Natural killer cell (primary cell): ENCODE measurements around the gene AUTS2. TPM values are rescaled to one million over a fixed set of nuclear protein-coding genes. Genes with fewer than 3 reads are reported as not detected.

ENCODE experiments used
- ATAC-seq, 3 donors: fragments of 150-1000 bp in 2 of 3; fragments of 200-7000 bp in 1 of 3; cut with Tn5 transposase; 1 replicate in 1 of 3; 2 replicates in 2 of 3; pipeline ENCODE4 v1.10.0; 2021; ENCODE audit warnings: mild to moderate bottlenecking in 2 of 3, moderate library complexity in 2 of 3
- DNase-seq, 2 donors: peaks; one replicate each; pipeline versions ENCODE4 v3.0.0 to v3.0.0-alpha.2; 2013 to 2021; ENCODE audit warnings: mixed read lengths in 1 of 2
- H3K27ac ChIP-seq: one replicate; pipeline ENCODE4 v1.5.1; 2013; ENCODE audit warnings: mild to moderate bottlenecking, low read length
- H3K27me3 ChIP-seq: one replicate; pipeline ENCODE4 v1.6.1; 2013; ENCODE audit warnings: low read length; ENCODE audit not compliant: control insufficient read depth, insufficient read depth
- H3K36me3 ChIP-seq: one replicate; pipeline ENCODE4 v1.6.1; 2013; ENCODE audit warnings: low read length; ENCODE audit not compliant: control insufficient read depth, insufficient read depth
- H3K4me1 ChIP-seq: one replicate; pipeline ENCODE4 v1.6.1; 2013; ENCODE audit warnings: low read length; ENCODE audit not compliant: control insufficient read depth, insufficient read depth
- H3K4me3 ChIP-seq: one replicate; pipeline ENCODE4 v1.5.1; 2013; ENCODE audit warnings: low read length
- H3K9me3 ChIP-seq: one replicate; pipeline ENCODE4 v1.6.1; 2013; ENCODE audit warnings: low read length; ENCODE audit not compliant: control insufficient read depth, insufficient read depth
- H3K27ac Mint-ChIP-seq, 2 donors: one replicate each; pipeline ENCODE4 v1.8.0; 2022; ENCODE audit warnings: mild to moderate bottlenecking in 2 of 2, mixed read lengths in 2 of 2, moderate library complexity in 1 of 2
- H3K27me3 Mint-ChIP-seq, 2 donors: one replicate each; pipeline ENCODE4 v1.8.0; 2022; ENCODE audit warnings: low read depth in 2 of 2, mixed read lengths in 2 of 2
- H3K36me3 Mint-ChIP-seq: one replicate; pipeline ENCODE4 v1.8.0; 2022; ENCODE audit warnings: mixed read lengths
- H3K4me1 Mint-ChIP-seq, 2 donors: one replicate each; pipeline ENCODE4 v1.8.0; 2022; ENCODE audit warnings: mixed read lengths in 2 of 2
- H3K4me3 Mint-ChIP-seq: one replicate; pipeline ENCODE4 v1.8.0; 2022; ENCODE audit warnings: mild to moderate bottlenecking, moderate library complexity, mixed read lengths
- H3K9me3 Mint-ChIP-seq, 2 donors: one replicate each; pipeline ENCODE4 v1.8.0; 2022; ENCODE audit warnings: mixed read lengths in 2 of 2
- WGBS: methylation state at CpG from one replicate; pipeline ENCODE4 v1.1.7; 2013; ENCODE audit warnings: missing lambda C conversion rate; ENCODE audit not compliant: insufficient coverage; 5-methylcytosine and 5-hydroxymethylcytosine counted together
- intact Hi-C: fragments of 100-400 bp; cut with micrococcal nuclease; formaldehyde crosslinking; loops from one replicate; pipeline ENCODE4 v1.14.2; 2022
- total RNA-seq, 4 donors: library from RNA; stranded (reverse); fragments of 120-200 nt in 1 of 4; gene quantifications; one replicate each; pipeline versions ENCODE4 v1.2.3 to v1.2.4, GENCODE V29; 2013 to 2022
- TF ChIP-seq, protein P1 (sequence below): fragments of 200-600 bp; IDR thresholded peaks from one replicate; pipeline ENCODE4 v1.8.0; 2022; ENCODE audit warnings: antibody characterized with exemption

The AUTS2 gene
- total RNA-seq, 3 donors from 2014 or later (not counting 1 experiment from before 2014, with no cell fraction given) = 147 to 197 (median 155) TPM

DNA sequence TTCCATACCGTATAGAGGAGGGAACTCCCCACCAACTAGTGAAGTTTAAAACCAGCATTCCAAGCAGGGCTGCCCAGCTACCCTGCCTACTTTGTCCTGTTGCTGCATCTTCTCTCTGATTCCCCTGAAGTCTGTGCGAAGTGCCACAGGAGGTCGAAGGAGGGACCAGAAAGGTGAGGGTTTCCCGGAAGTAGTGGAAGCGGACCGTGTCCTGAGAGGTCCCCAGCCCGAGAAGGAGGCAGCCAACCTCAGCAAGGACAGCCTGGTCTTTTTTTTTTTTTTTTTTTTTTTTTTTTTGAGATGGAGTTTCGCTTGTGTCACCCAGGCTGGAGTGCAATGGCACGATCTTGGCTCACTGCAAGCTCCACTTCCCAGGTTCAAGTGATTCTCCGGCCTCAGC, 861.8 kb downstream of the AUTS2 start:
- Mint-ChIP-seq H3K27ac (no peak overlapping the region), H3K4me1 (peaks cover 5 to 11% of the 10 kb centered on the region in 2 donors), H3K36me3 (no peaks in the 10 kb centered on the region), H3K4me3 (no peak overlapping the region), H3K27me3 (no peaks in the 10 kb centered on the region), H3K9me3 (no peaks in the 10 kb centered on the region)
- TF ChIP-seq, protein P1, sequence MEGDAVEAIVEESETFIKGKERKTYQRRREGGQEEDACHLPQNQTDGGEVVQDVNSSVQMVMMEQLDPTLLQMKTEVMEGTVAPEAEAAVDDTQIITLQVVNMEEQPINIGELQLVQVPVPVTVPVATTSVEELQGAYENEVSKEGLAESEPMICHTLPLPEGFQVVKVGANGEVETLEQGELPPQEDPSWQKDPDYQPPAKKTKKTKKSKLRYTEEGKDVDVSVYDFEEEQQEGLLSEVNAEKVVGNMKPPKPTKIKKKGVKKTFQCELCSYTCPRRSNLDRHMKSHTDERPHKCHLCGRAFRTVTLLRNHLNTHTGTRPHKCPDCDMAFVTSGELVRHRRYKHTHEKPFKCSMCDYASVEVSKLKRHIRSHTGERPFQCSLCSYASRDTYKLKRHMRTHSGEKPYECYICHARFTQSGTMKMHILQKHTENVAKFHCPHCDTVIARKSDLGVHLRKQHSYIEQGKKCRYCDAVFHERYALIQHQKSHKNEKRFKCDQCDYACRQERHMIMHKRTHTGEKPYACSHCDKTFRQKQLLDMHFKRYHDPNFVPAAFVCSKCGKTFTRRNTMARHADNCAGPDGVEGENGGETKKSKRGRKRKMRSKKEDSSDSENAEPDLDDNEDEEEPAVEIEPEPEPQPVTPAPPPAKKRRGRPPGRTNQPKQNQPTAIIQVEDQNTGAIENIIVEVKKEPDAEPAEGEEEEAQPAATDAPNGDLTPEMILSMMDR = no peak
- DNase-seq (no peak), ATAC-seq (no peak)
- Histone ChIP-seq H3K4me1 (peaks cover 8% of the 10 kb centered on the region), H3K36me3 (no peaks in the 10 kb centered on the region), H3K27ac (no peak overlapping the region), H3K4me3 (no peak overlapping the region), H3K27me3 (no peaks in the 10 kb centered on the region), H3K9me3 (no peaks in the 10 kb centered on the region)
- intact Hi-C loops = no loop called here
- WGBS = over 99% methylated on average over 10 of the region's 10 CpGs

DNA sequence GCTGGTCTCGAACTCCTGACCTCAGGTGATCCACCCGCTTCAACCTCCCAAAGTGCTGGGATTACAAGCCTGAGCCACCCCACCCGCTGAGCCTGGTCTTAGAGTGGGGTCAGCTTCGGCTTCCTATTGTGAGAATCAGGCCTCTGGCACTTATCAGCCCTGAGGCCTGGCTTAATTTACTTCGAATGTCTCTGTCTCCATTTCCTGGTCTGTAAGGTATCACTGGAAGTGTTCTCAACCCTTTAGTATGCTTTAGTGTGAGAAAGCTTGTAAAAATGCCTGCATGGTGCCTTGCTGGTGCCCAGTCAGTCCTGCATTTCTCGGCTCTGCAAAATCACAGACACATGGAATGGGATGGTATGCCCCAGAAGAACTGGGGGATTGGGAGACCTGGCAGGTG, 862.3 kb downstream of the AUTS2 start:
- no peak overlapping the region for H3K27ac ChIP-seq
- no peaks in the 10 kb centered on the region for H3K9me3 ChIP-seq
- H3K27ac Mint-ChIP-seq = no peak overlapping the region
- peaks cover 8% of the 10 kb centered on the region for H3K4me1 ChIP-seq
- no peaks in the 10 kb centered on the region for H3K27me3 Mint-ChIP-seq
- no peak overlapping the region for H3K4me3 ChIP-seq
- TF ChIP-seq, protein P1 = no peak
- no peak for DNase-seq
- peaks cover 5 to 11% of the 10 kb centered on the region in 2 donors for H3K4me1 Mint-ChIP-seq
- ATAC-seq = no peak
- WGBS = 97% methylated on average over 6 of the region's 6 CpGs
- intact Hi-C loops = no loop called here
- H3K36me3 ChIP-seq = no peaks in the 10 kb centered on the region
- no peaks in the 10 kb centered on the region for H3K36me3 Mint-ChIP-seq
- no peak overlapping the region for H3K4me3 Mint-ChIP-seq
- no peaks in the 10 kb centered on the region for H3K27me3 ChIP-seq
- H3K9me3 Mint-ChIP-seq = no peaks in the 10 kb centered on the region

GRCh38 chr7:70463352-70463938, 865.2 kb downstream of the AUTS2 start:
- 97% methylated on average over 5 of the region's 5 CpGs for WGBS
- Mint-ChIP-seq H3K27me3 (no peaks in the 10 kb centered on the region), H3K27ac (no peak overlapping the region), H3K4me1 (no peaks in the 10 kb centered on the region), H3K4me3 (no peak overlapping the region), H3K9me3 (no peaks in the 10 kb centered on the region), H3K36me3 (no peaks in the 10 kb centered on the region)
- Histone ChIP-seq H3K4me1 (no peaks in the 10 kb centered on the region), H3K9me3 (no peaks in the 10 kb centered on the region), H3K4me3 (no peak overlapping the region), H3K27ac (no peak overlapping the region), H3K36me3 (no peaks in the 10 kb centered on the region), H3K27me3 (no peaks in the 10 kb centered on the region)
- DNase-seq = no peak
- TF ChIP-seq, protein P1 = no peak
- intact Hi-C loops = no loop called here
- no peak for ATAC-seq

DNA sequence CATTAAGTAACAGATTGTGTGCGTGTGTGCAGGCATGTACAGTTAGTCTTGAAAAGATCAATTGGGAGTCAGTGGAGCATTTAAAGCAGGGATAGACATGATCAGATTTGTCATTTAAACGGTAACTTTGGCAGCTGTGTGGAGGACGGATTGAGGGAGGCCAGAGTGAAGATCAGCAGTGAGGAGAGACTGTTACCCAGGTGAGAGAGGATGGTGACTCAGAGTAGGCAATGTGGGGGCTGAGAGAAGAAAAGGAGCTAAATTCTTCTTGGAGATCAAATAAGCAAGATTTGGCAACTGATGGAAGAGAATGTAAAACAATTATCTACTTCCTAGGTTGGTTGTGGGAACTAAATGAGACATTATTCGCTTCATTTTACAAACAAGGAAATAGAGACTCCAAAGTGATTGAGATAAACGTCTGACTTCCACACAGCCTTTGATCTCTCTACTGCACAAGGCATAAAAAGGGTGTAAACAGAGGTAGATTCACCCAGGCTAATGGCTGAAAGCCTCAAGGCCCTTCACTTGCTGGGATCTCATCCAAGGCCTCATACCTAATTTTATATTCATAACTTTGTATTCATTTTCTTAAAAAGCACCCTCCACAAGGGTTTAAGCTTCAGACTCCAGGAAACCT, 868.6 kb downstream of the AUTS2 start:
- intact Hi-C loops = no loop called here
- H3K9me3 ChIP-seq = no peaks in the 10 kb centered on the region
- H3K9me3 Mint-ChIP-seq = no peaks in the 10 kb centered on the region
- H3K27ac ChIP-seq = no peak overlapping the region
- no peaks in the 10 kb centered on the region for H3K4me1 ChIP-seq
- TF ChIP-seq, protein P1 = no peak
- no peak overlapping the region for H3K4me3 ChIP-seq
- H3K36me3 ChIP-seq = no peaks in the 10 kb centered on the region
- H3K27ac Mint-ChIP-seq = no peak overlapping the region
- WGBS = 90% methylated on average over 5 of the region's 5 CpGs
- no peak overlapping the region for H3K4me3 Mint-ChIP-seq
- H3K27me3 Mint-ChIP-seq = no peaks in the 10 kb centered on the region
- H3K27me3 ChIP-seq = no peaks in the 10 kb centered on the region
- no peak for ATAC-seq
- no peaks in the 10 kb centered on the region for H3K36me3 Mint-ChIP-seq
- DNase-seq = no peak
- no peaks in the 10 kb centered on the region for H3K4me1 Mint-ChIP-seq
